Activated naive CD4-positive, alpha-beta T cell treated with anti-CD3 and anti-CD28 coated beads, Interleukin-2, amount 50 U/mL, for 16 hours (primary cell): ENCODE measurements around the gene ARID1B.

ENCODE experiments used
- DNase-seq: peaks from one replicate; pipeline ENCODE4 v3.0.0-alpha.2; 2020

Gene ARID1B

DNA sequence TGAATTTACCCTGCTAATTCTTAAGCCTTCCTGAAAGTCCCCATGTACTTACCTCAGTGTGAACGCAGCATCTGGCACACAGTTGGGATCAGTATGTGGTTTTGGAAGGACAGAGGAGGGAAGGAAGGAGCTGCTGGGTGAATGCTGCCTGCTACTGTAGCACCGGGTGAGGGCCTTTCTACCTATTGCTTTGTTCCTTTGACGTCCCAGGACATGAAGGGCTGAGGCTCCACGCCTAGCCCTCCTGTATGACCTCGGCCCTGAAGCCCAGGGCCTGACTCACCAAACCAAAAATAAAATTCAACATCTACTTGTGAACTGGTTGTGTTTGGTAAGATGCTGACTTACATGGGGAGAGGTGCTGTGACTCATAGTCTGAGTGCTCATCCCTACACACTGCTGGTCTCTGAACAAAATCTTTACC lies 51.1 kb downstream of the ARID1B start:
- DNase-seq, result no peak

GRCh38 chr6:156830126-156830525 lies 52.9 kb downstream of the ARID1B start:
- DNase-seq, result no peak

DNA sequence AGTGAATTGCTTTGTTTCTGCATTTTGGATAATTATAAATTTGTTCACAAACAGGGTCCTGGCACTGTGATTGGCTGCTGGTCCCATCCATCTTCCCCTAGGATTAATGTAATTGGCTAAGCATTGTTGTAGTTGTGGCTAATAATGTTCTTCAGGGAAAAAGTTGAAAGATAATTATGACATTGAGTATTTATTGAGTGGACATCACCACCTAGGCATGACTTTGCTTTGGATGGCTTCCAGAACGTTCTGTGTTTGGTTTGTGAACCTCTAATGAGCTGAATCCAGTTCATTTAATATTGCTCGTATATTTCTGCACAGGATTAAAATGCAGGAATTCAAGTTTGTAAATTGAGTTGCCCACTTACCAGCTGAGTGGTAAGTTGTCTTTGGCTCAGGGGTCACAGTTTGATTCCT lies 55.1 kb downstream of the ARID1B start:
- no peak for DNase-seq

DNA sequence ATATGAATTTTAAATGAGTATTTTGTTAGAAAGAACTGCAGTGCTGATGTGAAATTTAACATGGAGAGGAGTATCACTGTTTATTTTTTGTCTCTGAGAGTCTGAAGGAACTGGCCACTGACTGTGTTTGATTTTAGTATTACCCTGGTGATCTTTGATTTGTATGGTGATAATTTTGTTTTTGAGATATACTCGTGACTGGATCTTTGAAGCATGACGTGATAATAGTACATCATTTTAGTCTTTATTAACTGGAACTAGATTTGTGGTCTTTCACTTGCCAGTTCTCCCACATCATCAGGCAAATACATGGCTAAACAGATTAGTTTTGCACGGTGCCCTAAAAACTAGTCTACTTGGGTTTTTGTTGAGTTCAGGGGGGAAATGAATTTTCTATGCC lies 55.5 kb downstream of the ARID1B start:
- no peak for DNase-seq

- no peak for DNase-seq
Measured at GRCh38 chr6:156833755-156834154, 56.6 kb downstream of the ARID1B start.

- no peak for DNase-seq
Measured at GRCh38 chr6:156839129-156839528, 62.0 kb downstream of the ARID1B start.

DNA sequence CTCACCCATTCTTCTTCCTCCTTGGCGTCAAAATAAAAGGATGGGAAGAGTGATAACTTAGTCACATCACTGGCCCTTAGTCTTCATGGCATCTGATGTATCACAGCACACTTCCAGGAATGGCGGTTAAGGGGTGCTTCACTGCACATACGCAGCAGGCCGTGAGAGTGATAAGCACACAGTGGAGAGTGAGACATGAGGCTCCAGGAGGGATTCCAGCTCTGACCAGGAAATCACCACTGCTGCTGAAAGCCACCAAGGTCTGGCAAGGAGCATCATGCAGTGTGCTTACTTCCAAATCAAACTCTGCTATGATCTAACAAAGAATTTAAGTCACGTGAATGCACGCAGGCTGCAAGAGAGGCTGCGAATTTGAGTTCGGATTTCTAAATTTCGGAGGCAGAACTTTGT lies 62.4 kb downstream of the ARID1B start:
- no peak for DNase-seq

DNA sequence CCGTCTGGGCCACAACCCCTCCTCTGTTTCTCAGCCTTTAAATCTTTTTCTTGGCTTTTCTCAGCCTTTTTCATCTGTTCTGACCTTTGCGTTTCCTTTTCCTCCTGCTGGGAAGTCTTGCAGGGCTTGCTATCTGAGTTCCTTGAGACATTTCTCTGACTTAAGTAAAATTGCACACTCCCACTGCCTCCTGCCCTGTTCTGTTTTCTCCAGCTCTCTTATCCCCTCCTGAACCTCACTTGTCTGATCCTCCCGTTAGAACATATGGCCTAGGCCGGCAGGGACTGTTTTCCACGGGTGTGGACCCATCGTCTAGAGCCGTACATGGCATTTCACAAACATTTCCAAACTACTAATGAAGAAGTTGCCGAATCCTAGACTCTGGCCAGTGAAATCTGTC lies 63.0 kb downstream of the ARID1B start:
- DNase-seq, result no peak

- DNase-seq, result no peak
Measured at GRCh38 chr6:156840606-156841005, 63.4 kb downstream of the ARID1B start.

- no peak for DNase-seq
Measured at GRCh38 chr6:156841508-156841907, 64.3 kb downstream of the ARID1B start.

GRCh38 chr6:156842598-156843250 lies 65.5 kb downstream of the ARID1B start:
- DNase-seq, result no peak

GRCh38 chr6:156844089-156844488 lies 66.9 kb downstream of the ARID1B start:
- no peak for DNase-seq

GRCh38 chr6:156845454-156846155 lies 68.4 kb downstream of the ARID1B start:
- DNase-seq, result no peak

DNA sequence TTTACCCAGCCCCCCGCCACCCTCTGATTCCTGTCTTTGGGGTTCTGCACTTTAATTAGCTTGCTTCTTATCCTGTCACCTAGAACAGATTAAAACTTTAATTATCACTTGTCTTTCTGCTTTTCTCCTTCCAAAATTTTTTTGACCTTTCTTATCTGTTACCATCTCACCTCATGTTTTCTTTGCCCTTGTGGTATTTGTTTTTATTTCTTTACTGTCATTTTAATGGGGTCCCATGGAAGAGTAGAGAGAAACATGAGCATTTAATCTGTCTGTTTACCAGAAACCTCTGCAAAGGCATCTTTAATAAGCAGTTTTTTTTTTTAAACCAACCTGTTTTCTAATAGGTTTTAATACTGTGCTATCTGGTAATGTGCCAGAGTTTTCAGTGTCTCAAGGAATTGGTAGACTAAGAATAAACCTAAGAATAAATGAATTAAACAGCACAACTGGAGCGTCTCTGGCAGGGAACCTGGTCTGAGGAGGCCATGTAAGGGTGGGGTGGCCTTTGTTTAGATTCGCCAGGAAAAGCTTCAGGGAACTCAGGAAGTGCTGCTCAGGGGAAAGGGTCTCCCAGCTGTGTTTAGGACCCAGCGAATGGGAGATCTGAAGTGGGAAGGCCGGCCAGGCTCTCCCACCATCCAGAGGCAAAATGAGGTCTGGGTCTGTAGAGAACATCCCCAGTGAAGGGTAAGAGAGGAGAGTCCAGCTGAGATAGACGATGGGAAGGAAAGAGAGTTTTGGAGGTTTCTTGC lies 69.8 kb downstream of the ARID1B start:
- DNase-seq, result no peak

- DNase-seq, result no peak
Measured at GRCh38 chr6:156848123-156848522, 70.9 kb downstream of the ARID1B start.

DNA sequence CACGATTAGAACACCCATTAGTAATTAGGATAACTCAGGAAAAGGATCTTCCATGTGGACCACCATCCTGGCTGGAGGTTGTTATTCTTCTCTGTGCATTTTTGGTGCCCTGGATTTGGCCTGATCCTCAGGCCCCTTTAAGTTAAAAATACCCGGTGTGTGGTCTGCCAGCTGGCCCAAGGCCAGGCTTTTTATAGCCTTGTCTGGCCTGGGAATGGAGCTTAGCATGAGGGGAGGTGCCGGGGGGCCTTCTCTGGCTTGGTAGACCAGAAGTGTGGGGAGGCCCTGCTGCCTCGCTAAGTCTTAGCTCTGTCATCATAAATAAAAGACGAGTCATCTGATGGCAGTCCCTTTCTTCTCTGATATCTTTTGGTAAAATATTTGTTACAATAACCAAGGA lies 71.4 kb downstream of the ARID1B start:
- DNase-seq, result no peak

DNA sequence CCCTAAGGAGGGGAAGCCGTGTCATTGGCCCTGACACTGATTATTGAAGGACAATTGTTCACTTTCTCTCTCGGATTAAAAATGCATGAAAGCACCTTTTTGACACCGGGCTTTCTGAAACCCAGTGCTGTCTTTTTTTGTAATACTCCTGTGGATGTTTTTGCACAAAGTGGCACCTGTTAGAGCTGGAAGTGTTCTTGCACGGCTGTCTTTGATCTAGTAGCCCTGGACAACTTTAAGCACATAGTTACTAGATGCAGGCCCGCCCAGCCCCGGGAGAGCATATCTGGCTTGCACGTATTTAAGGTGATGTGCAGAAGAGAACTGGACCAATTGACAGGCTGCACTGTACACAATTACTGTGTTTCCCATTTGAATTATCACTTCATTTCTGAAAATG lies 72.6 kb downstream of the ARID1B start:
- DNase-seq, result no peak

GRCh38 chr6:156850353-156850752 lies 73.2 kb downstream of the ARID1B start:
- no peak for DNase-seq

- DNase-seq, result no peak
Measured at GRCh38 chr6:156851454-156851921, 74.3 kb downstream of the ARID1B start.

DNA sequence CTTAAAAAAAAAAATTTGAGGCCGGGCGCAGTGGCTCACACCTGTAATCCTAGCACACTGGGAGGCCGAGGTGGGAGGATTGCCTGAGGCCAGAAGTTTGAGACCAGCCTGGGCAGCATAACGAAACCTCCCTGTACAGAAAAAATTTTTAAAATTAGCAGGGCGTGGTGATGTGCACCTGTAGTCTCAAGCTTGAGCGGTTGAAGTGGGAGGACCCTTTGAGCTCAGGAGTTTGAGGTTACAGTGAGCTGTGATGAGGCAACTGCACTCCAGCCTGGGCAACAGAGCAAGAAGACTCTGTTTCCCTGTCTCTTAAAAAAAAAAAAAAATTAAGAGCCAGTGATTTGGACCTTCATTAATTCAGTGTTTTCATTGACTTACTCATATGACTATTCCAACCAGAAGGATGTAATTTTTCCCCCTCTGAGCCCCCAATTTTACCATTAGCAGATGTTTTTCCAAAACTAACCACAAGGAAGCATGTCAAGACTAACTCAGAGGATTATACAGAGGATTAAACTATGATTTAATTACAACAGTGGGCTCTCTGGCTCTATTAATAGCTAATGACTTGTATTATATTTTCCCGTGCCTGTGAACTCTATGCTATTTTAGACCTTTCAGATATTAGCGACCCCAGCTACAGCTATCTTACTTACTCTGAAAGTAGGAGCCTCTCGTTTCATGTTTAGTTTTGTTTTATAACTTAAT lies 75.1 kb downstream of the ARID1B start:
- DNase-seq, result no peak

DNA sequence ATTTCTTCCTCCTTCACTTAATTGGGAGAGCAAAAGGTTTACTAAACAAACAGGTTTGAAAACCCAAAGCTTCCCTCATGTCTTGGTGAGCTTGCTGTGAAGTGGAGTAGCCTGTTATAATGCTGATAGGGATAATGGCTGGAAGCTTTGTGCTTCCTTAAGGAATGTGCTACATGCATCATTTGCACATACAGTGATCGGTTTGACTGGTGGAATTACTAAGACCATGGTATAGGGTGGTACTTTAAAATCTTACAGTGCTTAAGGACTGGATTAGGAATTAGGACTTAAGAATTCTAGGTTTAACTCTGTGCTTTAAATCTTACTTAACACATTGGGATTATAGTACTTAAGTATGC lies 75.7 kb downstream of the ARID1B start:
- no peak for DNase-seq

DNA sequence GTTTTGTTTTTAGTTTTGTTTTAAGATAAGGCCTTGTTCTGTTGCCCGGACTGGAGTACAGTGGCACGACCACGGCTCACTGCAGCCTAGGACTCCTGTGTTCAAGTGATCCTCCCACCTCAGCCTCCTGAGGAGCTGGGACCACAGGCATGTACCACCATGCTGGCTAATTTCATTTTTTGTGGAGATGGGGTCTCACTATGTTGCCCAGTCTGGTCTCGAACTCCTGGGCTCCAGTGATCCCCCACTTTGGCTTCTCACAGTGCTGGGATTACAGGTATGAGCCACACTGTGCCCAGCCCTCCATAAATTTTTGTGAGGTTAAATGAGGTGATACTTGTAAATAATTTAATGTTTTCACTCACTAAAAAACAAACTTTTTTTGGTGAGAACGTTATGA lies 76.6 kb downstream of the ARID1B start:
- DNase-seq, result no peak

GRCh38 chr6:156854466-156855161 lies 77.4 kb downstream of the ARID1B start:
- no peak for DNase-seq
